Peyer's patch (tissue), 4 donors: ENCODE measurements around the gene SDHD.

Source experiments
- CTCF ChIP-seq, 6 experiments: fragments of 450-650 bp in 4 of 6; fragments of 200-600 bp in 2 of 6; sonication (generic) in 1 of 6; IDR thresholded peaks; one replicate each; pipeline ENCODE4 v1.5.1; 2017 to 2019; ENCODE audit warnings: antibody characterized with exemption in 6 of 6, mild to moderate bottlenecking in 3 of 6, moderate library complexity in 1 of 6
- POLR2A ChIP-seq, 2 donors: fragments of 450-650 bp; IDR thresholded peaks; one replicate each; pipeline ENCODE4 v1.5.1; 2017; ENCODE audit warnings: antibody characterized with exemption in 2 of 2, mild to moderate bottlenecking in 2 of 2, moderate library complexity in 2 of 2

GRCh38 chr11:112128483-112129121 lies 41.9 kb downstream of the SDHD start:
- no peak for TF ChIP-seq CTCF (IDR thresholded peaks at IDR 0.05)
- TF ChIP-seq POLR2A (IDR thresholded peaks at IDR 0.05): peak in 1 of 2 donors; percentile 19
